Neural progenitor cell (in vitro differentiated cells): ENCODE measurements around the gene SCRN1. TPM values are rescaled to one million over a fixed set of nuclear protein-coding genes. Genes with fewer than 3 reads are reported as not detected.

Experiments used
- DNase-seq: peaks from one replicate; pipeline ENCODE4 v3.0.0-alpha.2; 2016; ENCODE audit warnings: low spot score
- H2AFZ ChIP-seq: fragments of 200-600 bp; sonication (generic); replicated peaks from 2 replicates; pipeline ENCODE4 v1.6.1; 2016; ENCODE audit warnings: antibody characterized with exemption
- H3F3A ChIP-seq: fragments of 200-600 bp; sonication (generic); 2 replicates; pipeline ENCODE4 v1.6.1; 2016; ENCODE audit warnings: antibody characterized with exemption, low read depth
- H3K27ac ChIP-seq: fragments of 200-600 bp; sonication (generic); 2 replicates; pipeline ENCODE4 v1.5.1; 2016; ENCODE audit warnings: mild to moderate bottlenecking
- H3K27me3 ChIP-seq: fragments of 200-600 bp; sonication (generic); 2 replicates; pipeline ENCODE4 v1.6.1; 2016; ENCODE audit warnings: mild to moderate bottlenecking, moderate library complexity
- H3K36me3 ChIP-seq: fragments of 200-600 bp; sonication (generic); 2 replicates; pipeline ENCODE4 v1.5.1; 2016
- H3K4me1 ChIP-seq: fragments of 200-600 bp; sonication (generic); 2 replicates; pipeline ENCODE4 v1.6.1; 2016; ENCODE audit warnings: mixed run types
- H3K4me2 ChIP-seq: fragments of 200-600 bp; sonication (generic); 2 replicates; pipeline ENCODE4 v1.6.1; 2016
- H3K4me3 ChIP-seq: fragments of 200-600 bp; sonication (generic); 2 replicates; pipeline ENCODE4 v1.5.1; 2016
- H3K79me2 ChIP-seq: fragments of 200-600 bp; sonication (generic); 2 replicates; pipeline ENCODE4 v1.6.1; 2016; ENCODE audit warnings: low read depth
- H3K9ac ChIP-seq: fragments of 200-600 bp; sonication (generic); 2 replicates; pipeline ENCODE4 v1.6.1; 2016
- H3K9me3 ChIP-seq: fragments of 200-600 bp; sonication (generic); 2 replicates; pipeline ENCODE4 v1.5.1; 2016; ENCODE audit warnings: low read depth
- H4K20me1 ChIP-seq: fragments of 200-600 bp; sonication (generic); 2 replicates; pipeline ENCODE4 v1.6.1; 2016; ENCODE audit warnings: low read depth
- H3K27ac Mint-ChIP-seq: 3 replicates; pipeline ENCODE4 v1.8.0; 2021; ENCODE audit warnings: mixed read lengths
- H3K27me3 Mint-ChIP-seq: 2 replicates; pipeline ENCODE4 v1.8.0; 2022; ENCODE audit warnings: low read depth, mild to moderate bottlenecking, inconsistent platforms, moderate library complexity, mixed read lengths; ENCODE audit not compliant: insufficient read depth
- H3K36me3 Mint-ChIP-seq: 3 replicates; pipeline ENCODE4 v1.8.0; 2021; ENCODE audit warnings: mixed read lengths
- H3K4me1 Mint-ChIP-seq: 3 replicates; pipeline ENCODE4 v1.8.0; 2021; ENCODE audit warnings: mixed read lengths
- H3K4me3 Mint-ChIP-seq: 3 replicates; pipeline ENCODE4 v1.8.0; 2021; ENCODE audit warnings: mild to moderate bottlenecking, moderate library complexity, mixed read lengths
- H3K9me3 Mint-ChIP-seq: 3 replicates; pipeline ENCODE4 v1.8.0; 2020; ENCODE audit warnings: mixed read lengths
- EZH2 ChIP-seq: fragments of 200-600 bp; sonication (generic); IDR thresholded peaks from 2 replicates; pipeline ENCODE4 v1.6.1; 2017; ENCODE audit warnings: antibody characterized with exemption, mild to moderate bottlenecking, moderate library complexity
- EZH2phosphoT487 ChIP-seq: fragments of 200-600 bp; sonication (generic); IDR thresholded peaks from 2 replicates; pipeline ENCODE4 v1.6.1; 2017; ENCODE audit warnings: antibody characterized with exemption
- total RNA-seq: library from RNA; depleted of rRNA; stranded (reverse); fragments of >200 nt; gene quantifications from 2 replicates; pipeline ENCODE4 v1.2.3, GENCODE V29; 2015; ENCODE audit warnings: low replicate concordance
- TF ChIP-seq, protein P1 (sequence below): fragments of 200-600 bp; sonication (generic); IDR thresholded peaks from 2 replicates; pipeline ENCODE4 v1.5.1; 2017; ENCODE audit warnings: antibody characterized with exemption, mild to moderate bottlenecking

Gene SCRN1
- total RNA-seq, 1 donor from 2014 or later = 106 TPM

DNA sequence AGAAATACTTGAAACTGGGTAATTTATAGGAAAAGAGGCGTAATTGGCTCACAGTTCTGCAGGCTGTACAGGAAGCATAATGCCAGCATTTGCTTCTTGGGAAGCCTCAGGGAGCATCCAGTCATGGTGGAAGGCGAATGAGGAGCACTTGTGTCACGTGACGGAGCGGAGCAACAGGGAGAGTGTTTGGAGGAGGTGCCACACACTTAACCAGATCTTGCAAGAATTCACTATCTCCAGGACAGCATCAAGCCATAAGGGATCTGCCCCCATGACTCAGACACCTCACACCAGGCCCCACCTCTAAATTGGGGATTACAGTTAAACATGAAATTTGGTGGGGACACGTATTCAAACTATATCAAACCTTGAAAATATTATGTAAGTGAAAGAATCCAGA is 94.0 kb downstream of the SCRN1 start:
- H3K36me3 Mint-ChIP-seq = peaks cover 3% of the 10 kb centered on the region
- no peak overlapping the region for H3K4me3 Mint-ChIP-seq
- H4K20me1 ChIP-seq = no peaks in the 10 kb centered on the region
- H3K4me3 ChIP-seq = no peak overlapping the region
- H3K9ac ChIP-seq = no peak overlapping the region
- no peaks in the 10 kb centered on the region for H3K9me3 ChIP-seq
- H2AFZ ChIP-seq = no peak overlapping the region
- no peaks in the 10 kb centered on the region for H3K79me2 ChIP-seq
- H3K4me2 ChIP-seq = no peak overlapping the region
- peaks cover 2% of the 10 kb centered on the region for H3K27me3 Mint-ChIP-seq
- no peaks in the 10 kb centered on the region for H3K27me3 ChIP-seq
- no peak for DNase-seq
- no peak overlapping the region for H3K27ac Mint-ChIP-seq
- no peaks in the 10 kb centered on the region for H3K4me1 ChIP-seq
- no peaks in the 10 kb centered on the region for H3F3A ChIP-seq
- peaks cover 12% of the 10 kb centered on the region for H3K9me3 Mint-ChIP-seq
- no peak for TF ChIP-seq EZH2
- no peak for TF ChIP-seq EZH2phosphoT487
- TF ChIP-seq, protein P1, sequence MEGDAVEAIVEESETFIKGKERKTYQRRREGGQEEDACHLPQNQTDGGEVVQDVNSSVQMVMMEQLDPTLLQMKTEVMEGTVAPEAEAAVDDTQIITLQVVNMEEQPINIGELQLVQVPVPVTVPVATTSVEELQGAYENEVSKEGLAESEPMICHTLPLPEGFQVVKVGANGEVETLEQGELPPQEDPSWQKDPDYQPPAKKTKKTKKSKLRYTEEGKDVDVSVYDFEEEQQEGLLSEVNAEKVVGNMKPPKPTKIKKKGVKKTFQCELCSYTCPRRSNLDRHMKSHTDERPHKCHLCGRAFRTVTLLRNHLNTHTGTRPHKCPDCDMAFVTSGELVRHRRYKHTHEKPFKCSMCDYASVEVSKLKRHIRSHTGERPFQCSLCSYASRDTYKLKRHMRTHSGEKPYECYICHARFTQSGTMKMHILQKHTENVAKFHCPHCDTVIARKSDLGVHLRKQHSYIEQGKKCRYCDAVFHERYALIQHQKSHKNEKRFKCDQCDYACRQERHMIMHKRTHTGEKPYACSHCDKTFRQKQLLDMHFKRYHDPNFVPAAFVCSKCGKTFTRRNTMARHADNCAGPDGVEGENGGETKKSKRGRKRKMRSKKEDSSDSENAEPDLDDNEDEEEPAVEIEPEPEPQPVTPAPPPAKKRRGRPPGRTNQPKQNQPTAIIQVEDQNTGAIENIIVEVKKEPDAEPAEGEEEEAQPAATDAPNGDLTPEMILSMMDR = no peak
- H3K36me3 ChIP-seq = peaks cover 7% of the 10 kb centered on the region
- no peak overlapping the region for H3K27ac ChIP-seq
- H3K4me1 Mint-ChIP-seq = no peaks in the 10 kb centered on the region

DNA sequence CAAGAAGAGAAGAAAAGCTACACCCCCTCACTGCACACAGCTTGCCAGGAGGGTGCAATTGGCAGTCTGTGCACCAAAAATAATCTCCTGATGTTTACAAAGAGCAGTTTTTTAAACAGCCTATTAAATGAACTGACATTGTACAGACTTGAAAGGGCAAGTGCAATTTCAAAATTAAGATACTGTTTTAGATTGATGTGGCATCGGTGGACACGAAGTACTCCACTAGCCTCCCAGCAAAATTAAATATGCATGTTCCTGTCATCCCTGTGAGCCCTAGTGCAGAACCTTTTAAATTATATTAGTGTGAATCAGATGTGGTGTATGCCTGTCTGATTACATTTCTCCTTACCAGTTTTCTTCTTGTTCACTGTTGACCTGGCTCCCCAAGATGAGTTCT is 95.3 kb downstream of the SCRN1 start:
- Mint-ChIP-seq H3K4me3 (no peak overlapping the region), H3K27me3 (peaks cover 3% of the 10 kb centered on the region), H3K4me1 (no peaks in the 10 kb centered on the region), H3K36me3 (peaks cover 3% of the 10 kb centered on the region), H3K9me3 (peaks cover 11% of the 10 kb centered on the region), H3K27ac (no peak overlapping the region)
- Histone ChIP-seq H3F3A (no peaks in the 10 kb centered on the region), H2AFZ (no peak overlapping the region), H3K79me2 (no peaks in the 10 kb centered on the region), H4K20me1 (no peaks in the 10 kb centered on the region), H3K36me3 (peaks cover 7% of the 10 kb centered on the region), H3K27ac (no peak overlapping the region), H3K9me3 (no peaks in the 10 kb centered on the region), H3K4me2 (no peak overlapping the region), H3K9ac (no peak overlapping the region), H3K4me3 (no peak overlapping the region), H3K27me3 (no peaks in the 10 kb centered on the region), H3K4me1 (no peaks in the 10 kb centered on the region)
- no peak for TF ChIP-seq EZH2
- DNase-seq = no peak

DNA sequence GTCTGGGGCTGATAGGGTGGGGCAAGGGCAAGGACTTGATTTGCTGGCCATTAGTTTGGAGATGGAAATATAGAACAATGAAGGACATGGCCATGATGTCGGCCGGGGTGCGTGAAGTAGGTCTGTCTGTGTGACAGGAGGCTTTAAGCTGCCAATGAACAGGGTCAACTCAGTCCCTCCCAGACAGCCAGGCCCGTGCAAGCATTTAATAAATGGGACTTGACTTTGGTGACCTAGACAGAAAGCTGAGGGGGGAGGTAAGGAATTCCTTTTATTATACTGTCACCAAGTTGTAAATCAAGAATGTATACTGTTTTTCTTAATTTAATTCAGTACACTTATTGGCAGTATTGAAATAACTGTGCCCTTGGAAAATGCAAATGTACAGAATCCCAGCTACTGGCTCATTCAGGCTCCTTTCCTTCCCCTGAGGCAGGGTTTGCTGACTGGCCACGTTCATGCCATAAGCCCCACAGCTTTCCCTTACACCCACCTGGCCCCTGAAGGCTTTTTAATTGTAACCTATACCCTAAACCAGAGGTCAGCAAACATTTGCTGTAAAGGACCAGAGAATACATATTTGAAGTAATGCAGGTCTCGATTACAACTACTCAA is 96.1 kb downstream of the SCRN1 start:
- H3K4me3 ChIP-seq = no peak overlapping the region
- H3K4me1 ChIP-seq = no peaks in the 10 kb centered on the region
- H3K27ac ChIP-seq = no peak overlapping the region
- H3K4me2 ChIP-seq = no peak overlapping the region
- peaks cover 5% of the 10 kb centered on the region for H3K27me3 Mint-ChIP-seq
- no peaks in the 10 kb centered on the region for H3F3A ChIP-seq
- H3K9me3 Mint-ChIP-seq = peaks cover 10% of the 10 kb centered on the region
- TF ChIP-seq, protein P1 = no peak
- TF ChIP-seq EZH2phosphoT487 = no peak
- no peak for TF ChIP-seq EZH2
- H3K27ac Mint-ChIP-seq = no peak overlapping the region
- no peak overlapping the region for H3K4me3 Mint-ChIP-seq
- DNase-seq = no peak
- H2AFZ ChIP-seq = no peak overlapping the region
- no peaks in the 10 kb centered on the region for H3K79me2 ChIP-seq
- peaks cover 7% of the 10 kb centered on the region for H3K36me3 ChIP-seq
- no peaks in the 10 kb centered on the region for H3K27me3 ChIP-seq
- no peak overlapping the region for H3K9ac ChIP-seq
- no peaks in the 10 kb centered on the region for H3K4me1 Mint-ChIP-seq
- H3K36me3 Mint-ChIP-seq = peaks cover 3% of the 10 kb centered on the region
- H4K20me1 ChIP-seq = no peaks in the 10 kb centered on the region
- no peaks in the 10 kb centered on the region for H3K9me3 ChIP-seq

DNA sequence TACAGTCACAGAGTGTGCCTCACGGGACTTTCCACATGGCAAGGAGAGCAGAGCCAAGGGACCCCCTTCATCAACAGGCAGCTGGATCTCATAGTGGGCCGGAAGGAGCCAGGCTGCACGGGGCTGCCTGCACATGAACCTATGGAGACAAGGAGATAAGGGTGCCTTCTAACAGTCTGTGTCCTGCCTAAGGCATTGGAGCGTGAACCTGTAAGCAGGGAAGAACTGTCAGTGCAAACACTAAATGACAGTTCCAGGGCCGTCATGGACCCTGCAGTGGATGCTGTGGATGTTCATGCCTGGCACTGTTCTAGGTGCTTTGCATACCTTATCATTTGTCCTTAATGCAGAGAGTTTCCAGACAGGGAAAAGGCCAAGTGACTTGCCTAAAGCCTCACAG is 97.4 kb downstream of the SCRN1 start:
- H3K27ac ChIP-seq = no peak overlapping the region
- H3K9me3 ChIP-seq = no peaks in the 10 kb centered on the region
- H2AFZ ChIP-seq = no peak overlapping the region
- no peaks in the 10 kb centered on the region for H3F3A ChIP-seq
- DNase-seq = no peak
- TF ChIP-seq, protein P1 = no peak
- TF ChIP-seq EZH2phosphoT487 (no peak), EZH2 (no peak)
- H3K79me2 ChIP-seq = no peaks in the 10 kb centered on the region
- H3K4me1 Mint-ChIP-seq = no peaks in the 10 kb centered on the region
- H4K20me1 ChIP-seq = no peaks in the 10 kb centered on the region
- H3K4me3 ChIP-seq = no peak overlapping the region
- peaks cover 5% of the 10 kb centered on the region for H3K27me3 Mint-ChIP-seq
- H3K4me1 ChIP-seq = no peaks in the 10 kb centered on the region
- no peaks in the 10 kb centered on the region for H3K27me3 ChIP-seq
- no peak overlapping the region for H3K27ac Mint-ChIP-seq
- no peak overlapping the region for H3K4me2 ChIP-seq
- peaks cover 5% of the 10 kb centered on the region for H3K9me3 Mint-ChIP-seq
- H3K9ac ChIP-seq = no peak overlapping the region
- H3K4me3 Mint-ChIP-seq = no peak overlapping the region
- H3K36me3 ChIP-seq = peaks cover 7% of the 10 kb centered on the region
- H3K36me3 Mint-ChIP-seq = peaks cover 3% of the 10 kb centered on the region
